GM18951 (cell line): ENCODE data around the gene ATL2.

ENCODE experiments used
- POLR2A ChIP-seq: IDR thresholded peaks from 4 replicates; pipeline ENCODE4 v1.6.1; 2011; ENCODE audit warnings: mild to moderate bottlenecking; ENCODE audit not compliant: insufficient read length, insufficient read depth; ENCODE audit errors: extremely low read depth
- in situ Hi-C: fragments of 300-500 bp; cut with MboI; formaldehyde crosslinking; loops from one replicate; pipeline ENCODE4 v1.12.0; 2022; ENCODE audit warnings: low sequenced_read_pairs, mixed read lengths, inconsistent platforms; ENCODE audit not compliant: unreplicated experiment

Gene ATL2

GRCh38 chr2:38327580-38327979, 49.5 kb downstream of the ATL2 start:
- TF ChIP-seq POLR2A: no peak
- in situ Hi-C loops: no loop called here

DNA sequence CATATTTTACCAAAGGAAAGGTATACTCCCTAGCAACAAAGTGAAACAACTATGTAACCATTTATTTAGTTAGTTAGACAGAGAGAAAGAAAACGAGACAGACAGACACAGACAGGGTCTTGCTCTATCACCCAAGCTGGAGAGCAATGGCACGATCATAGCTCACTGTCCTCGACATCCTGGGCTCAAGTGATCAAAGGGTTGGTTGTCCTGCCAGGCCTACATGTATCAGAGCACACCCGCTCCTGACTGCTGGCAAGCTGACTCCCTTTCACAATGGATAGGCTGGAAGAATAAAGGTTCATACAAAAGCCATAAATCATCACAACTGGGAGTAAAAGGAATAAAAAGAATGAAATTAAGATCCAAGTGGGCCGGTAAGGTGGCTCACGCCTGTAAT, 53.5 kb downstream of the ATL2 start:
- no peak for TF ChIP-seq POLR2A
- in situ Hi-C loops: loop anchor here (25.0 kb wide), 1 partner anchor 414 kb away; no protein-coding TSS in a partner anchor

GRCh38 chr2:38322224-38322914, 54.7 kb downstream of the ATL2 start:
- in situ Hi-C loops: loop anchor here (25.0 kb wide), 1 partner anchor 415 kb away; no protein-coding TSS in a partner anchor
- no peak for TF ChIP-seq POLR2A

GRCh38 chr2:38319240-38319639, 57.8 kb downstream of the ATL2 start:
- in situ Hi-C loops: loop anchor here (5.0 to 25.0 kb wide), 2 partner anchors 183 to 418 kb away; no protein-coding TSS in a partner anchor

DNA sequence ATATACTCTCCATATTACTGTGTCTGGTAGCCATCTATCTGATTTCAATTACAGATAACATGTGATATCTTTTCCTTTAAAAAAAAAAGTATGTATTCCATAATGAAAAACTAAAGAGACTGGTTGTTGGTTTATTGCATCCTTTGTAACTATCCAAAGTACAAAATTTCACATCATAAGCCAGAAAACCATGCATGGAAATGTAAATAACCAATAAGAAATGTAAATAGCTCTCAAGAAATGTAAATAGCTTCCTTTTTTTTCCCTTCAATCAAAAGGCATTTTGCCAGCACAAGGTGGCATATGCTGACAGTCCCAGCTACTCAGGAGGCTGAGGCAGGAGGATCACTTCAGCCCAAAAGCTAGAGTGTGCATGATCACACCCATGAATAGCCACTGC, 59.3 kb downstream of the ATL2 start:
- in situ Hi-C loops: loop anchor here (5.0 to 25.0 kb wide), 2 partner anchors 185 to 420 kb away; no protein-coding TSS in a partner anchor
- no peak for TF ChIP-seq POLR2A

DNA sequence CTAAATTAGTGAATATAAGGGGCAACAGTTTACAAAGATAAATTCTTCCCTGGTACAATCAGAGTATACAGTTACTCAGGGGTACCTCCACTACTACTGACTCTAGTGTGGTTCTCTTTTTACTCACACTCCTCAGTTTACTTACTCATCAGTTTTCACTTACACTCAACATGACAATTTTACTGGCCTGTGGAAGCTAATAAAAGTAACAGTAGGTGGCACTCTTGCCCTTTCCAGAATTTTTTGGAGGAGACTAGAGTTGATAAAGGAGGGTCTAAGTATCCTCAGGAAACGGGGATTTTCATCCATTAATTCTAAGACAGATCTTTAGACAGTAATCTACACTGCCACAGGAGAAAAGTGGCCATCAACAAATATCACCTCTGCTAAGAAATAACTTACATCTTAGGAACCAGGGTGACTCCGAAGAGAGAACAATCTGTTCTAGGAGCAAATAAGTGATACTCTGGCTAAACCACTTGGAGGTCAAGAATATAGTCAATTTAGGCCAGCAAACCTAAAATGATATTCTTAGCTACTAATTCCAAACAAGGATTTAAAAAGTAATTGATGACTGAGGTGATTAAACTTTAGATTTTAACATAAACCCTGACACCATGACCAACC, 61.3 kb downstream of the ATL2 start:
- in situ Hi-C loops: loop anchor here (5.0 to 25.0 kb wide), 2 partner anchors 186 to 421 kb away; no protein-coding TSS in a partner anchor

GRCh38 chr2:38308821-38309220, 68.3 kb downstream of the ATL2 start:
- TF ChIP-seq POLR2A: no peak
- in situ Hi-C loops: loop anchor here (25.0 kb wide), 1 partner anchor 428 kb away; no protein-coding TSS in a partner anchor

More for the DNA sequence above, 61.3 kb downstream of the ATL2 start:
- no peak for TF ChIP-seq POLR2A

GRCh38 chr2:38301969-38302702, 74.9 kb downstream of the ATL2 start:
- in situ Hi-C loops: loop anchor here (25.0 kb wide), 1 partner anchor 435 kb away; no protein-coding TSS in a partner anchor
- TF ChIP-seq POLR2A: no peak

DNA sequence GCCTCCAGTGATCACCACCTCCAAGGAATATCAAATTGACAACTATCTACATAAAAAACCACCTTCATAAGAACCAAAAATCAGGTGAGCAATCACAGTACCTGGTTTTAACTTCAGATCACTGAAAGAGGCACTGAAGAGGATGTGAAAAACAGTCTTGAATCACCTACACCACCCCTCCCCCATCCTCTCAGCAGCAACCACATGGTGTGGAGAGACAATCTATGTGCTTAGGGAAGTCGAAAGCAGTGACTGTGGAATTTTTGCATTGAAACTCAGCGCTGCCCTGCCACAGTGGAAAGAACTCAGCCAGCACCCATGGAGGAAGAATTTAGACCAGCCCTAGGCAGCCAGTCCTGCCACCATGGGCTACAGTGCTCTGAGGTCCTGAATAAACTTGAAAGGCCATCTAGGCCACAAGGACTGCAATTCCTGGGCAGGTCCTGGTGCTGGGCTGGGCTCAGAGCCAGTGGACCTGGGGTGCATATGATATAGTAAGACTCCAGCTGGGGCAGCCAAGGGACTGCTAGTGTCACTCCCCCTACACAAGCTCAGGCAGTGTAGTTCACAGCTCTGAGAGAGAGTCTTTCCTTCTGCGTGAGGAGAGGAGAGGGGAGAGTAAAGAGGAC, 75.6 kb downstream of the ATL2 start:
- TF ChIP-seq POLR2A: no peak
- in situ Hi-C loops: loop anchor here (25.0 kb wide), 1 partner anchor 436 kb away; no protein-coding TSS in a partner anchor

GRCh38 chr2:38298539-38298938, 78.5 kb downstream of the ATL2 start:
- in situ Hi-C loops: no loop called here
- TF ChIP-seq POLR2A: no peak

DNA sequence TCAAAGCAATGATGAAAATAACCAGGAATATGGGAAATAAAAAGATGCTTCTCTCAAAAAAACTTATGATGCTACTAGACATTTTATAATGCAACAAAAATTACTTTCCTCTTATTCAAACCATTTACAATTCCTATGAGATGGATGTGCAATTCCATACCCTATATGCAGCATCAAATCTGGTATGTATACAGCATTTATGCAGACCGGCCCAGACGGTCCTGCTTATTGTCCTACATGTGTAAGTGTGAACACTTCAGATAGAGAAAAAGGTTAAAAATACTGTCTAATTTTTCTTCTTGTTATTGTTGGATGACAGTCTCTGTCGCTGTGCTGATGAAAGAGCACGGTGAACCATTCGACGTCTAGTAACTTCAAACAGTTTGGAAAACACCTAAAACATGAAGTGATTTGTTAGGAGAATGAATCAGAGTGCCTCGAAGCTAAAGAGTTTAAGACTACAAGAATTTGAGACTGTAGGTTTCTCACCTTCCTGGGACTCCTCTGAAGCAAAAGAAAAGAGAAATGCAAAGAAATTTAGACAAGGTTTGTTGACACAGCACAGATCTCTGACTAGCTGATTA, 80.8 kb downstream of the ATL2 start:
- TF ChIP-seq POLR2A: no peak
- in situ Hi-C loops: no loop called here

- TF ChIP-seq POLR2A: no peak
- in situ Hi-C loops: no loop called here
Measured at GRCh38 chr2:38294597-38294996, 82.5 kb downstream of the ATL2 start.

DNA sequence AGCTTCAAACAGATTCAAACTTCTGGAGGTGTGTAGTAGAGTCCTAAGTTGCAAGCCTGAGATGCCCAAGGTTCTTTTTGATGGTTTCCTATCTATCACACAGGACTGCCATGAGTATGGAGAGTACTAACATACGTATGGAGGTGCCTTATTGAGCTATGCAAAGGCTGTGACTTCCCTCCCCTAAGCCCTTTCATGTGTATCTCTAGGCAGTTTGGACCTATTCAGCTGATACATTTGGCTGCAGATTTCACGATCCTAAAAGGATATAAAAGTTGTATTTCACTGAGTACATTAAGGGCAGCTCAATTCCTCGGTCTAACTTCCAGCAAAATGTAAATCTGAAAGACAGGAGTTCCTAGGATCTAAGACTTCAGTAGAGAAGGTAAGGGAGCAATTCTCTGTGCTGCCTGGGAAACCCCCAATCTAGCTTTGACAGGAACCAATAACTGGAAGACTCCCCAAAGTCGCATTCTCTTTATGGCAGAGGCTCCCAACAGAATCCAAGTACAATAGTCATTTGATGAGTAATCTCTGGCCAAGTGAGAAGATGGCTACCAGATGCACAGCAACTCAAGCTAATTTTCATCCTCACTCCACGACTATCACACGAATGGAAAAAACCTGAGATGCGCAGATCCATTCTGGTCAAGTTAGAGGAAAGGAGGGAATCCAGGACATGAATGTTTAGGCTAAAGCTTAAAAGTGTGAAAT, 83.8 kb downstream of the ATL2 start:
- in situ Hi-C loops: no loop called here

More for the DNA sequence above, 83.8 kb downstream of the ATL2 start:
- TF ChIP-seq POLR2A: no peak
